Activated CD4-positive, alpha-beta T cell treated with anti-CD3 and anti-CD28 coated beads, Interleukin-2, amount 50 U/mL, for 4 hours (primary cell): ENCODE results near the gene SPATA31C1.
"Not testable (repeated sequence)": the region's sequence is repeated elsewhere in the genome, so short reads cannot be mapped to it uniquely, and the experiment has no call there.

ENCODE experiments used
- DNase-seq, 2 experiments: peaks; one replicate each; pipeline ENCODE4 v3.0.0-alpha.2; 2020

Gene SPATA31C1

GRCh38 chr9:87917662-87918061, at the start of gene SPATA31C1:
Gene SPATA31C1 (plus strand): TSS chr9:87917962.
- not testable (repeated sequence) for DNase-seq

- DNase-seq = no peak
Observed at GRCh38 chr9:87868175-87868574, 49.6 kb upstream of the SPATA31C1 start.

- no peak for DNase-seq
Observed at GRCh38 chr9:87868635-87869034, 49.1 kb upstream of the SPATA31C1 start.

GRCh38 chr9:87869082-87869481, 48.7 kb upstream of the SPATA31C1 start:
- DNase-seq = no peak

GRCh38 chr9:87871425-87872078, 46.2 kb upstream of the SPATA31C1 start:
- DNase-seq = no peak

GRCh38 chr9:87872079-87872624, 45.6 kb upstream of the SPATA31C1 start:
- DNase-seq = no peak

GRCh38 chr9:87873607-87874303, 44.0 kb upstream of the SPATA31C1 start:
- DNase-seq = no peak

- no peak for DNase-seq
Observed at GRCh38 chr9:87874304-87874623, 43.5 kb upstream of the SPATA31C1 start.

GRCh38 chr9:87875060-87875459, 42.7 kb upstream of the SPATA31C1 start:
- no peak for DNase-seq

- DNase-seq = no peak
Observed at GRCh38 chr9:87875831-87876545, 41.8 kb upstream of the SPATA31C1 start.

- DNase-seq = no peak
Observed at GRCh38 chr9:87876708-87877107, 41.1 kb upstream of the SPATA31C1 start.

- DNase-seq = no peak
Observed at GRCh38 chr9:87878989-87879511, 38.7 kb upstream of the SPATA31C1 start.

- no peak for DNase-seq
Observed at GRCh38 chr9:87880116-87880515, 37.6 kb upstream of the SPATA31C1 start.

- no peak for DNase-seq
Observed at GRCh38 chr9:87880683-87881082, 37.1 kb upstream of the SPATA31C1 start.

GRCh38 chr9:87882627-87883026, 35.1 kb upstream of the SPATA31C1 start, which contains the start of gene SPATA31E1:
Gene SPATA31E1 (plus strand): TSS chr9:87882877. CDS start chr9:87882892, 15 bp downstream.
- no peak for DNase-seq

- DNase-seq = no peak
Observed at GRCh38 chr9:87883274-87883673, 34.5 kb upstream of the SPATA31C1 start.

GRCh38 chr9:87883990-87884389, 33.8 kb upstream of the SPATA31C1 start:
- no peak for DNase-seq

- no peak for DNase-seq
Observed at GRCh38 chr9:87884578-87885459, 32.9 kb upstream of the SPATA31C1 start.

- no peak for DNase-seq
Observed at GRCh38 chr9:87885484-87886189, 32.1 kb upstream of the SPATA31C1 start.

- no peak for DNase-seq
Observed at GRCh38 chr9:87886210-87886932, 31.4 kb upstream of the SPATA31C1 start.

- DNase-seq = no peak
Observed at GRCh38 chr9:87886933-87887505, 30.7 kb upstream of the SPATA31C1 start.
